HEK293T (cell line): Measurements from ENCODE around the gene TMEM240.

Experiments
- CTCF ChIA-PET: fragments of 350-600 bp; formaldehyde crosslinking; extraction: SDS; loops from one replicate; lab custom pipeline; 2021; ENCODE audit warnings: antibody characterized with exemption, inconsistent platforms; lab: Yijun Ruan, JAX
- POLR2A ChIA-PET: fragments of 350-600 bp; formaldehyde crosslinking; extraction: SDS; loops from one replicate; lab custom pipeline; 2020; ENCODE audit warnings: antibody characterized with exemption, inconsistent platforms; lab: Yijun Ruan, JAX
- DNase-seq: peaks from one replicate; pipeline ENCODE4 v3.0.0; 2012; ENCODE audit warnings: mixed read lengths; ENCODE audit errors: extremely low spot score
- ARNT ChIP-seq: fragments of 450-650 bp; IDR thresholded peaks from 2 replicates; pipeline ENCODE4 v1.6.1; 2017; ENCODE audit warnings: mild to moderate bottlenecking
- BHLHE40 ChIP-seq: fragments of 450-650 bp; IDR thresholded peaks from 2 replicates; pipeline ENCODE4 v1.6.1; 2016; ENCODE audit warnings: mild to moderate bottlenecking, moderate library complexity, borderline replicate concordance
- CTBP1 ChIP-seq: fragments of 450-650 bp; IDR thresholded peaks from 2 replicates; pipeline ENCODE4 v1.6.1; 2016; ENCODE audit warnings: borderline replicate concordance
- ELF4 ChIP-seq: fragments of 450-650 bp; IDR thresholded peaks from 2 replicates; pipeline ENCODE4 v1.6.1; 2017; ENCODE audit warnings: antibody characterized with exemption
- FOXA1 ChIP-seq: fragments of 450-650 bp; IDR thresholded peaks from 2 replicates; pipeline ENCODE4 v1.6.1; 2016; ENCODE audit warnings: mild to moderate bottlenecking
- FOXK2 ChIP-seq: fragments of 450-650 bp; IDR thresholded peaks from 2 replicates; pipeline ENCODE4 v1.6.1; 2016; ENCODE audit warnings: mild to moderate bottlenecking
- FOXM1 ChIP-seq: fragments of 450-650 bp; IDR thresholded peaks from 2 replicates; pipeline ENCODE4 v1.6.1; 2017; ENCODE audit warnings: mild to moderate bottlenecking, borderline replicate concordance
- HDGF ChIP-seq: fragments of 450-650 bp; IDR thresholded peaks from 2 replicates; pipeline ENCODE4 v1.6.1; 2017; ENCODE audit warnings: antibody characterized with exemption, borderline replicate concordance
- L3MBTL2 ChIP-seq: fragments of 450-650 bp; conservative IDR thresholded peaks from 2 replicates; pipeline ENCODE4 v1.6.1; 2016; ENCODE audit warnings: mild to moderate bottlenecking
- LEF1 ChIP-seq: fragments of 450-650 bp; IDR thresholded peaks from 2 replicates; pipeline ENCODE4 v1.6.1; 2017; ENCODE audit warnings: mild to moderate bottlenecking, borderline replicate concordance
- NFRKB ChIP-seq: fragments of 450-650 bp; IDR thresholded peaks from 2 replicates; pipeline ENCODE4 v1.6.1; 2016; ENCODE audit warnings: mild to moderate bottlenecking, moderate library complexity
- SP1 ChIP-seq: fragments of 450-650 bp; IDR thresholded peaks from 2 replicates; pipeline ENCODE4 v1.6.1; 2017
- SUZ12 ChIP-seq: fragments of 450-650 bp; IDR thresholded peaks from 2 replicates; pipeline ENCODE4 v1.6.1; 2016; ENCODE audit warnings: mild to moderate bottlenecking
- TARDBP ChIP-seq: fragments of 450-650 bp; IDR thresholded peaks from 2 replicates; pipeline ENCODE4 v1.6.1; 2016
- ZNF384 ChIP-seq: fragments of 450-650 bp; IDR thresholded peaks from 2 replicates; pipeline ENCODE4 v1.6.1; 2016
- TF ChIP-seq, protein P1 (sequence below): fragments of 450-650 bp; IDR thresholded peaks from 2 replicates; pipeline ENCODE4 v1.6.1; 2016

Gene TMEM240

GRCh38 chr1:1554550-1554925 lies 14.1 kb upstream of the TMEM240 start:
- ChIA-PET CTCF (no interaction called here), POLR2A (interaction anchor here (1.0 kb wide), 1 partner anchor 19 kb away, joined by 3 read pairs; no protein-coding TSS in a partner anchor)
- TF ChIP-seq L3MBTL2 (no peak), NFRKB (no peak), ELF4 (no peak), SP1 (no peak)
- DNase-seq: no peak

- TF ChIP-seq L3MBTL2 (no peak), NFRKB (no peak), ZNF384 (no peak), SP1 (no peak), TARDBP (no peak), FOXA1 (no peak), ARNT (no peak), LEF1 (no peak), HDGF (no peak)
- TF ChIP-seq, protein P1, sequence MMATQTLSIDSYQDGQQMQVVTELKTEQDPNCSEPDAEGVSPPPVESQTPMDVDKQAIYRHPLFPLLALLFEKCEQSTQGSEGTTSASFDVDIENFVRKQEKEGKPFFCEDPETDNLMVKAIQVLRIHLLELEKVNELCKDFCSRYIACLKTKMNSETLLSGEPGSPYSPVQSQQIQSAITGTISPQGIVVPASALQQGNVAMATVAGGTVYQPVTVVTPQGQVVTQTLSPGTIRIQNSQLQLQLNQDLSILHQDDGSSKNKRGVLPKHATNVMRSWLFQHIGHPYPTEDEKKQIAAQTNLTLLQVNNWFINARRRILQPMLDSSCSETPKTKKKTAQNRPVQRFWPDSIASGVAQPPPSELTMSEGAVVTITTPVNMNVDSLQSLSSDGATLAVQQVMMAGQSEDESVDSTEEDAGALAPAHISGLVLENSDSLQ: no peak
- ChIA-PET POLR2A (interaction anchor here (0.6 to 1.0 kb wide), 2 partner anchors 18 kb away, joined by 3 read pairs; no protein-coding TSS in a partner anchor), CTCF (interaction anchor here (0.6 kb wide), 1 partner anchor 33 kb away, joined by 4 read pairs; no protein-coding TSS in a partner anchor)
- no peak for DNase-seq
Observed at GRCh38 chr1:1553821-1554494, 13.5 kb upstream of the TMEM240 start.

DNA sequence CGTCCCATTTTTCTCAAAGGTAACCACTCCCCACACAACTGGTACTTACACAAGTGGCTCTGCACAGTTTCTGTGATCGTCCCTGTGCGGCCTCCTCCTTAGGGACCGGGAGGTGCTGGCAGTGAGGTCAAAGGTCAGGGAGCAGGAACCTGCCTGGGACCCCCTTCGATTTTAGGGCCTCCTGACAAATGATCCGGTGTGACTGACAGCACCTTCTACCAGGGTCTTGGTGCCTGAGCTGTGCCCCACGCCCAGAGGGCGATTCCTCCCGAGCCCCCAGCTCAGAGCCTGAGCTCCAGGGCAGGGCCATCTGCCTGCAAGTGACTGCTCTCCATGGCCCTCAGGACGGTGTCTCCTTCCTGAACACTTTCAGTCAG lies 11.8 kb upstream of the TMEM240 start:
- CTCF ChIA-PET: interaction anchor here (0.6 kb wide), 1 partner anchor 878 kb away, joined by 3 read pairs; no protein-coding TSS in a partner anchor
- no peak for DNase-seq
- no peak for TF ChIP-seq NFRKB
- TF ChIP-seq ELF4: no peak
- no peak for TF ChIP-seq SUZ12
- no peak for TF ChIP-seq CTBP1
- TF ChIP-seq, protein P1: no peak
- no peak for TF ChIP-seq HDGF
- TF ChIP-seq BHLHE40: no peak
- TF ChIP-seq LEF1: no peak
- TF ChIP-seq L3MBTL2: no peak
- no peak for TF ChIP-seq FOXK2
- no peak for TF ChIP-seq TARDBP
- TF ChIP-seq ARNT: no peak
- no peak for TF ChIP-seq ZNF384
- no peak for TF ChIP-seq FOXM1
- no peak for TF ChIP-seq SP1
- no peak for TF ChIP-seq FOXA1
- POLR2A ChIA-PET: no interaction called here

DNA sequence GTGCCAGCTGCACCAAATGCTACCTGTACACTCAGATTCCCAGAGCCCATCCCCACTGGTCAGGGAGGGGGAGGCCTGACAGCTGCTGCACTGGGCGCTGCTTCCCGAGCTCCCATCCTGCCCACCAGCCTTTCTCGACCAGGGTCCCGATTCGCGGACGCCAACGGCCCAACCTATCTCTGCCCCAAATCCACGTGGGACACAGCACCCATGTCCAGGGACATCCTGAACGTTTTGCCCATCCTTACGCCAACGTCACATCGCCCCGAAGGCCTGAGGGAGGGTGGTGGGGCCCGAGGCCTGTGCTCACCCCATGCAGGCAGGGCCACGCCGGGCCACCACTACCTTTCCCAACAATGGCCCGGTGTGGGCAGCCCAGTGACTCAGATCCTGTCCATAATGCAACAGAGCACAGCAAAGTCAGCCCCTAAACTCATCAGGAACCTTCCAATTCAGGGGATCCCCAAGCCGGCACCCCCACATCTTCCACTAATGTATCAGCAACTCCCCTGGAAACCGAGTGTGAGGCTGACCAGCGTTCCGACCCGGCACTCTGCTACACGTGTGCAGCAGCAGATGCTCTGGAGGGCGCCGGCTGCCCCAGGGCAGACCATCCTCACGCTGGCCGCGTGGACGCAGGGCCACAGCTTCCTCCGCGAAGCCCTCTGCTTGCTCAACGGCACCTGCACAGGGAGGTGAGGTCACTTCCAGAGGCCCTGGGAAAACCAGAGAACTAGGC lies 11.3 kb upstream of the TMEM240 start:
- CTCF ChIA-PET: interaction anchor here (0.6 kb wide), 1 partner anchor 878 kb away, joined by 3 read pairs; no protein-coding TSS in a partner anchor
- POLR2A ChIA-PET: interaction anchor here (1.3 kb wide), 1 partner anchor 8 kb away, joined by 3 read pairs; no protein-coding TSS in a partner anchor
- no peak for TF ChIP-seq SP1
- no peak for TF ChIP-seq L3MBTL2
- TF ChIP-seq FOXA1: no peak
- DNase-seq: no peak

GRCh38 chr1:1550591-1551432 lies 10.4 kb upstream of the TMEM240 start:
- CTCF ChIA-PET: no interaction called here
- peak; percentile 46 for DNase-seq
- POLR2A ChIA-PET: interaction anchor here (1.3 kb wide), 1 partner anchor 9 kb away, joined by 3 read pairs; no protein-coding TSS in a partner anchor

More at GRCh38 chr1:1550591-1551432, 10.4 kb upstream of the TMEM240 start:
- no peak for TF ChIP-seq SP1
- TF ChIP-seq, protein P1: no peak
- no peak for TF ChIP-seq HDGF
- no peak for TF ChIP-seq L3MBTL2
- TF ChIP-seq FOXA1: no peak
